Osteocyte (in vitro differentiated cells): ENCODE measurements around the gene NLRP7. TPM values are rescaled to one million over a fixed set of nuclear protein-coding genes. Genes with fewer than 3 reads are reported as not detected.

Experiments used
- DNase-seq: peaks from one replicate; pipeline ENCODE4 v3.0.0; 2021; ENCODE audit warnings: mixed read lengths; ENCODE audit not compliant: unreplicated experiment; ENCODE audit errors: extremely low spot score
- H3K27ac Mint-ChIP-seq: one replicate; pipeline ENCODE4 v1.8.0; 2021; ENCODE audit warnings: mild to moderate bottlenecking, mixed read lengths; ENCODE audit not compliant: unreplicated experiment
- H3K27me3 Mint-ChIP-seq: one replicate; pipeline ENCODE4 v1.8.0; 2021; ENCODE audit warnings: mixed read lengths; ENCODE audit not compliant: unreplicated experiment
- H3K36me3 Mint-ChIP-seq: one replicate; pipeline ENCODE4 v1.8.0; 2021; ENCODE audit warnings: mixed read lengths; ENCODE audit not compliant: unreplicated experiment
- H3K4me1 Mint-ChIP-seq: one replicate; pipeline ENCODE4 v1.8.0; 2021; ENCODE audit warnings: mixed read lengths; ENCODE audit not compliant: unreplicated experiment
- H3K4me3 Mint-ChIP-seq: one replicate; pipeline ENCODE4 v1.8.0; 2021; ENCODE audit warnings: mild to moderate bottlenecking, moderate library complexity, mixed read lengths; ENCODE audit not compliant: unreplicated experiment
- H3K9me3 Mint-ChIP-seq: one replicate; pipeline ENCODE4 v1.8.0; 2021; ENCODE audit warnings: mixed read lengths; ENCODE audit not compliant: unreplicated experiment
- total RNA-seq: library from RNA; stranded (reverse); gene quantifications from 2 replicates; pipeline ENCODE4 v1.2.1, GENCODE V29; 2021
- TF ChIP-seq, protein P1 (sequence below): fragments of 200-600 bp; sonication (generic); IDR thresholded peaks from 2 replicates; pipeline ENCODE4 v1.5.0; 2021; ENCODE audit warnings: antibody characterized with exemption, mild to moderate bottlenecking, moderate library complexity

NLRP7 gene
- total RNA-seq, 1 donor from 2014 or later: not detected

DNA sequence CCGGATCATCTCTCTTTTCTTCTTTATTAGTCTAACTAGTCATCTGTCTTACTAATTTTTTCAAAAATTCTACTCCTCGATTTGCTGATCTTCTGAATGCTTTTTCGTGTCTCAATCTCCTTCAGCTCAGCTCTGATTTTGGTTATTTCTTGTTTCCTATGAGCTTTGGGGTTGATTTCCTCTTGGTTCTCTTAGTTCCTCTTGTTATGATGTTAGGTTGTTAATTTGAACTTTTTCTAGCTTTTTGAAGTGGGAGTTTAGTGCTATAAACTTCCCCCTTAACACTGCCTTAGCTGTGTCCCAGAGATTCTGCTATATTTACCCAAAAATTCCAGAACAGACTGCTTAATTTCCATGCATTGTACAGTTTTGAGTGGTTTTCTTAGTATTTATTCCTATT is 69.9 kb downstream of the NLRP7 start:
- H3K36me3 Mint-ChIP-seq: no peaks in the 10 kb centered on the region
- H3K4me1 Mint-ChIP-seq: no peaks in the 10 kb centered on the region
- no peaks in the 10 kb centered on the region for H3K27me3 Mint-ChIP-seq
- H3K27ac Mint-ChIP-seq: no peak overlapping the region
- no peak overlapping the region for H3K4me3 Mint-ChIP-seq
- TF ChIP-seq, protein P1, sequence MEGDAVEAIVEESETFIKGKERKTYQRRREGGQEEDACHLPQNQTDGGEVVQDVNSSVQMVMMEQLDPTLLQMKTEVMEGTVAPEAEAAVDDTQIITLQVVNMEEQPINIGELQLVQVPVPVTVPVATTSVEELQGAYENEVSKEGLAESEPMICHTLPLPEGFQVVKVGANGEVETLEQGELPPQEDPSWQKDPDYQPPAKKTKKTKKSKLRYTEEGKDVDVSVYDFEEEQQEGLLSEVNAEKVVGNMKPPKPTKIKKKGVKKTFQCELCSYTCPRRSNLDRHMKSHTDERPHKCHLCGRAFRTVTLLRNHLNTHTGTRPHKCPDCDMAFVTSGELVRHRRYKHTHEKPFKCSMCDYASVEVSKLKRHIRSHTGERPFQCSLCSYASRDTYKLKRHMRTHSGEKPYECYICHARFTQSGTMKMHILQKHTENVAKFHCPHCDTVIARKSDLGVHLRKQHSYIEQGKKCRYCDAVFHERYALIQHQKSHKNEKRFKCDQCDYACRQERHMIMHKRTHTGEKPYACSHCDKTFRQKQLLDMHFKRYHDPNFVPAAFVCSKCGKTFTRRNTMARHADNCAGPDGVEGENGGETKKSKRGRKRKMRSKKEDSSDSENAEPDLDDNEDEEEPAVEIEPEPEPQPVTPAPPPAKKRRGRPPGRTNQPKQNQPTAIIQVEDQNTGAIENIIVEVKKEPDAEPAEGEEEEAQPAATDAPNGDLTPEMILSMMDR: no peak
- DNase-seq: no peak
- H3K9me3 Mint-ChIP-seq: peaks cover 19% of the 10 kb centered on the region

DNA sequence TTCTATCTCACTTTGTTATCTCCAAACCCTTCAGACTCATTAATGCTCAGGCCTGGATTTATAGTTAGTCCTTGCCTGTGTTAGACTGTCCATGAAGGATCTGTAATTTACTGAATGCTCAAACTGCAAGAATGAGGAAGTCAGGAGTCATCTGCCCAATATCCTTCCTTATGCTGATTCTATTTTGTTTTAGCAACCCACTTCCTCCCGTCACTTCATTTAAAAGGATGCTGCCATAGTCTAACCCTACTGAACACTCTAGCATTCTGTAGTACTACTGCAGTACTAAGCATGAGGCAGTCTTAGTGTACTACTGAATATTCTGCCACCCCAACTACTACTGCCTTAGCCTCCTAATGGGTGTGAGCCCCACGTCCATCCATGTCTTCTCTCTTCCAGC is 71.8 kb downstream of the NLRP7 start:
- no peaks in the 10 kb centered on the region for H3K4me1 Mint-ChIP-seq
- H3K36me3 Mint-ChIP-seq: no peaks in the 10 kb centered on the region
- DNase-seq: no peak
- TF ChIP-seq, protein P1: no peak
- H3K4me3 Mint-ChIP-seq: no peak overlapping the region
- peaks cover 28% of the 10 kb centered on the region for H3K9me3 Mint-ChIP-seq
- H3K27ac Mint-ChIP-seq: no peak overlapping the region
- no peaks in the 10 kb centered on the region for H3K27me3 Mint-ChIP-seq

DNA sequence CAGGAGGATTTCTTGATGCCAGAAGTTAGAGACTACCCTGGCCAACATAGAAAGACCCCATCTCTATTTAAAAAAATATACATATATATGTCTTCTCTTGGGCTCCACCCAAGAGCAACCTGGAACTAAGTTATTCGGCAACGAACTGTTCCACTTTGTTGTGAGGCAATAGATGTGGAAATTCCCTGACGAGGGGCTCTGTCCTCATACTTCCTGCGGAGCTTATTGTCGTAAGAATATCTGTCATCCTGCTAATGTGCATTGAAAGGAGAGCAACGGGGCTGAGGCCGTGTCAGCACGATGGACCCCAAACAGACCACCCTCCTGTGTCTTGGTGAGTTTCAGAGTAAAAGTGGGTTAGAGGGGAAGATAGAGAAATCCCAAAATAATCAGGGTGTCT is 73.3 kb downstream of the NLRP7 start, which contains the start of gene FCAR:
Gene FCAR, plus strand, starts transcription at position 246 of the 400 bp plus-strand sequence. Its CDS starts 55 bp downstream, at position 301.
- Mint-ChIP-seq H3K27me3 (no peaks in the 10 kb centered on the region), H3K4me1 (no peaks in the 10 kb centered on the region), H3K4me3 (no peak within 1 kb of the TSS), H3K9me3 (peaks cover 24% of the 10 kb centered on the region), H3K27ac (no peak within 1 kb of the TSS), H3K36me3 (no peaks in the 10 kb centered on the region)
- DNase-seq: no peak
- TF ChIP-seq, protein P1: no peak

Other genes with a start within 250 kb of the NLRP7 start
- not detected in 2 replicates for gene KIR3DL3, start 223.1 kb downstream of the NLRP7 start, total RNA-seq
- not detected in 2 replicates for gene KIR2DL3, start 209.0 kb downstream of the NLRP7 start, total RNA-seq
- not detected in 2 replicates for gene KIR2DL1, start 177.7 kb downstream of the NLRP7 start, total RNA-seq
- not detected in 2 replicates for gene KIR2DL4, start 143.9 kb downstream of the NLRP7 start, total RNA-seq
- not detected in 2 replicates for gene KIR3DL1, start 131.1 kb downstream of the NLRP7 start, total RNA-seq
- not detected in 2 replicates for gene KIR2DS4, start 114.9 kb downstream of the NLRP7 start, total RNA-seq
- not detected in 2 replicates for gene KIR3DL2, start 97.1 kb downstream of the NLRP7 start, total RNA-seq
- gene FCAR, start 73.3 kb downstream of the NLRP7 start, total RNA-seq: not detected in 2 replicates
- not detected in 2 replicates for gene NCR1, start 41.4 kb downstream of the NLRP7 start, total RNA-seq
- gene NLRP2, start 18.8 kb upstream of the NLRP7 start, total RNA-seq: 13.6 and 16.9 TPM in 2 replicates
- 0.32 TPM in 1 of 2 replicates, not detected in the other for gene GP6, start 90.7 kb upstream of the NLRP7 start, total RNA-seq
- gene RDH13, start 115.6 kb upstream of the NLRP7 start, total RNA-seq: 13.0 and 15.1 TPM in 2 replicates
- gene EPS8L1, start 128.3 kb upstream of the NLRP7 start, total RNA-seq: 4.5 and 7.0 TPM in 2 replicates
- 123 and 135 TPM in 2 replicates for gene PPP1R12C, start 170.1 kb upstream of the NLRP7 start, total RNA-seq
- not detected in 2 replicates for gene TNNT1, start 201.7 kb upstream of the NLRP7 start, total RNA-seq
- gene TNNI3, start 210.2 kb upstream of the NLRP7 start, total RNA-seq: 0.57 TPM in 1 of 2 replicates, not detected in the other
- gene DNAAF3, start 219.1 kb upstream of the NLRP7 start, total RNA-seq: 1.5 and 2.1 TPM in 2 replicates
- not detected in 2 replicates for gene SYT5, start 232.8 kb upstream of the NLRP7 start, total RNA-seq